Measurements from ENCODE around the gene S100A10. TPM values are rescaled to one million over a fixed set of nuclear protein-coding genes. Genes with fewer than 3 reads are reported as not detected.

S100A10 gene
- total RNA-seq, 1 donor from 2014 or later, result 245 TPM

- Mint-ChIP-seq H3K27me3 (ENCODE audit: unreplicated experiment) (peaks cover 2% of the 10 kb centered on the region), H3K36me3 (ENCODE audit: unreplicated experiment) (no peaks in the 10 kb centered on the region), H3K4me1 (ENCODE audit: low read depth, unreplicated experiment) (peaks cover 8% of the 10 kb centered on the region), H3K4me3 (ENCODE audit: unreplicated experiment) (no peak overlapping the region), H3K9me3 (ENCODE audit: unreplicated experiment) (no peaks in the 10 kb centered on the region), H3K27ac (ENCODE audit: unreplicated experiment) (no peak overlapping the region)
- TF ChIP-seq CTCF (IDR thresholded peaks at IDR 0.05; ENCODE audit: partially characterized antibody, unreplicated experiment), result no peak
- no peak for DNase-seq
Measured at GRCh38 chr1:152029929-152030211, 36.2 kb upstream of the S100A10 start.

DNA sequence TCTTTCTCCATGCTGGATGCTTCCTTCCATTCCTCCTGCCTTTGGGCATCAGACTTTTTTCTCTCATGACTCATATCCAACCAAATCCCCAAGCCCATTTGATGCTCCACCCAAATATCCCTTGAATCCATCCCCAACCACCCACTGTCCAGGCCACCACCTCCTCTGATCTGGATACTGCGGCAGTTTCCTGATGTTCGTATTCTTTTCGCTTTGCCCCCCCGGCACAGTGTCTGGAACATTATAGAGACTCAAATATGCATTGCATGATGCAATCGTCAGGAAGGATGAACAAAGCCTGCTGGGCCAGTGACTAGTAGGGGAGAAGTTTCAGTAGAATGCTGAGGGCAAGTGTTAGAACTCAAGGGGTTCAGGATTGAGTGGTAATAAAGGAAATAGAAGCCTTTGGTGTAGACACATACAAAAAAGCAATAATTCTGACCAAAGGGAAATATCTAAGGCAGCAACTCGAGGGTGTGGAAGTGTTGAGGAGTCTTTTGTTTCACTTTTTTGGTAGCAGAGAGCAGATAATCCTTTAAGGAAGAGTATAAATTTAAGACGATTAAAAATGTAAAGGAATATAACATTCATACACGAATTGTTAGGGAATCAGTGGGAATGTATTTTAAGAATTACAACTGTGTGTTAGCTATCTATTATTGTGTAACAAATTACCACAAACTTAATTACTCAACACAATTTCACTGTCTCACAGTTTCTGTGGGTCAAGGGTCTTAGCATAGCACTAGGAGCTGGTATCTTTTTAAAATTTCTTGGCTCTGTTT is 35.7 kb upstream of the S100A10 start:
- H3K4me3 Mint-ChIP-seq (ENCODE audit: unreplicated experiment), result no peak overlapping the region

GRCh38 chr1:152026895-152027294 is 33.2 kb upstream of the S100A10 start:
- no peak for DNase-seq
- peaks cover 6% of the 10 kb centered on the region for H3K4me1 Mint-ChIP-seq (ENCODE audit: low read depth, unreplicated experiment)
- peaks cover 4% of the 10 kb centered on the region for H3K27me3 Mint-ChIP-seq (ENCODE audit: unreplicated experiment)
- no peak overlapping the region for H3K27ac Mint-ChIP-seq (ENCODE audit: unreplicated experiment)
- no peak for TF ChIP-seq CTCF (IDR thresholded peaks at IDR 0.05; ENCODE audit: partially characterized antibody, unreplicated experiment)
- H3K9me3 Mint-ChIP-seq (ENCODE audit: unreplicated experiment), result peaks cover 1% of the 10 kb centered on the region
- no peaks in the 10 kb centered on the region for H3K36me3 Mint-ChIP-seq (ENCODE audit: unreplicated experiment)
- no peak overlapping the region for H3K4me3 Mint-ChIP-seq (ENCODE audit: unreplicated experiment)

More for the DNA sequence above, 35.7 kb upstream of the S100A10 start:
- Mint-ChIP-seq H3K27me3 (ENCODE audit: unreplicated experiment) (peaks cover 2% of the 10 kb centered on the region), H3K4me1 (ENCODE audit: low read depth, unreplicated experiment) (peaks cover 6% of the 10 kb centered on the region), H3K9me3 (ENCODE audit: unreplicated experiment) (peaks cover 1% of the 10 kb centered on the region), H3K27ac (ENCODE audit: unreplicated experiment) (no peak overlapping the region), H3K36me3 (ENCODE audit: unreplicated experiment) (no peaks in the 10 kb centered on the region)
- no peak for TF ChIP-seq CTCF (IDR thresholded peaks at IDR 0.05; ENCODE audit: partially characterized antibody, unreplicated experiment)
- no peak for DNase-seq

GRCh38 chr1:152024223-152024622 is 30.6 kb upstream of the S100A10 start:
- Mint-ChIP-seq H3K27me3 (ENCODE audit: unreplicated experiment) (peaks cover 5% of the 10 kb centered on the region), H3K9me3 (ENCODE audit: unreplicated experiment) (peaks cover 1% of the 10 kb centered on the region), H3K27ac (ENCODE audit: unreplicated experiment) (no peak overlapping the region), H3K36me3 (ENCODE audit: unreplicated experiment) (no peaks in the 10 kb centered on the region), H3K4me1 (ENCODE audit: low read depth, unreplicated experiment) (peaks cover 8% of the 10 kb centered on the region), H3K4me3 (ENCODE audit: unreplicated experiment) (no peak overlapping the region)
- DNase-seq, result no peak
- TF ChIP-seq CTCF (IDR thresholded peaks at IDR 0.05; ENCODE audit: partially characterized antibody, unreplicated experiment), result no peak

- Mint-ChIP-seq H3K36me3 (ENCODE audit: unreplicated experiment) (no peaks in the 10 kb centered on the region), H3K27ac (ENCODE audit: unreplicated experiment) (no peak overlapping the region), H3K4me1 (ENCODE audit: low read depth, unreplicated experiment) (peaks cover 8% of the 10 kb centered on the region), H3K4me3 (ENCODE audit: unreplicated experiment) (no peak overlapping the region), H3K27me3 (ENCODE audit: unreplicated experiment) (peaks cover 3% of the 10 kb centered on the region), H3K9me3 (ENCODE audit: unreplicated experiment) (peaks cover 1% of the 10 kb centered on the region)
- no peak for DNase-seq
- TF ChIP-seq CTCF (IDR thresholded peaks at IDR 0.05; ENCODE audit: partially characterized antibody, unreplicated experiment), result no peak
Measured at GRCh38 chr1:152023221-152023620, 29.6 kb upstream of the S100A10 start.
